Fibroblast of lung (primary cell): ENCODE results near the gene PIK3CB. TPM values are rescaled to one million over a fixed set of nuclear protein-coding genes. Genes with fewer than 3 reads are reported as not detected.

ENCODE experiments used
- DNase-seq, 2 donors: peaks; one replicate each; pipeline versions ENCODE4 v3.0.0 to v3.0.0-alpha.2; 2010; ENCODE audit warnings: low read depth in 2 of 2
- H2AFZ ChIP-seq: 2 replicates; pipeline ENCODE4 v1.5.1; 2012; ENCODE audit warnings: low read length, control low read depth, inconsistent platforms
- H3K27ac ChIP-seq: 2 replicates; pipeline ENCODE4 v1.5.1; 2011; ENCODE audit warnings: low read length, control low read depth; ENCODE audit not compliant: insufficient read depth
- H3K27me3 ChIP-seq: 2 replicates; pipeline ENCODE4 v1.5.1; 2011; ENCODE audit warnings: mild to moderate bottlenecking, low read length; ENCODE audit not compliant: control insufficient read depth, insufficient read depth
- H3K36me3 ChIP-seq: 2 replicates; pipeline ENCODE4 v1.5.1; 2011; ENCODE audit warnings: low read length; ENCODE audit not compliant: control insufficient read depth, insufficient read depth
- H3K4me1 ChIP-seq: 2 replicates; pipeline ENCODE4 v1.5.1; 2011; ENCODE audit warnings: low read length; ENCODE audit not compliant: control insufficient read depth, insufficient read depth; ENCODE audit errors: extremely low read depth
- H3K4me2 ChIP-seq: 2 replicates; pipeline ENCODE4 v1.5.1; 2011; ENCODE audit warnings: low read length, control low read depth; ENCODE audit not compliant: insufficient read depth; ENCODE audit errors: extremely low read depth
- H3K4me3 ChIP-seq, 4 experiments: fragments of 200-600 bp in 1 of 4; sonication (generic) in 1 of 4; replicated peaks in 1 of 4; 2 replicates each; pipeline ENCODE4 v1.5.1; 2011 to 2016; ENCODE audit warnings: low read length in 4 of 4, low read depth in 3 of 4, mild to moderate bottlenecking in 3 of 4, control low read depth in 2 of 4, inconsistent platforms in 1 of 4, mixed read lengths in 1 of 4; ENCODE audit not compliant: insufficient read depth in 1 of 4; ENCODE audit errors: control extremely low read depth in 1 of 4
- H3K79me2 ChIP-seq: 2 replicates; pipeline ENCODE4 v1.5.1; 2012; ENCODE audit warnings: mild to moderate bottlenecking, low read length, inconsistent platforms; ENCODE audit not compliant: control insufficient read depth, insufficient read depth
- H3K9ac ChIP-seq: 2 replicates; pipeline ENCODE4 v1.5.1; 2011; ENCODE audit warnings: mild to moderate bottlenecking, low read length, control low read depth; ENCODE audit not compliant: insufficient read depth
- H3K9me3 ChIP-seq: 2 replicates; pipeline ENCODE4 v1.5.1; 2012; ENCODE audit warnings: low read depth, low read length; ENCODE audit not compliant: control insufficient read depth, insufficient read depth
- H4K20me1 ChIP-seq: 2 replicates; pipeline ENCODE4 v1.5.1; 2011; ENCODE audit warnings: low read length; ENCODE audit not compliant: control insufficient read depth, insufficient read depth; ENCODE audit errors: extremely low read depth
- EZH2 ChIP-seq: IDR thresholded peaks from 2 replicates; pipeline ENCODE4 v1.5.1; 2012; ENCODE audit warnings: low read length, control low read depth, mild to moderate bottlenecking; ENCODE audit errors: missing control alignments
- polyA plus RNA-seq, 2 donors: library from polyadenylated mRNA; depleted of rRNA in 1 of 2; stranded (reverse) in 1 of 2; unstranded in 1 of 2; fragments of >200 nt; gene quantifications; 2 replicates each; pipeline ENCODE4 v1.2.1, GENCODE V29; 2011 to 2012; ENCODE audit warnings: missing spikeins in 1 of 2
- total RNA-seq: library from RNA; depleted of rRNA; stranded (reverse); fragments of >200 nt; gene quantifications from 2 replicates; pipeline ENCODE4 v1.2.1, GENCODE V29; 2014
- TF ChIP-seq, protein P1 (sequence below), 2 donors: IDR thresholded peaks in 1 of 2; conservative IDR thresholded peaks in 1 of 2; 1 replicate in 1 of 2; 2 replicates in 1 of 2; pipeline ENCODE4 v1.5.1; 2011 to 2012; ENCODE audit warnings: low read length in 2 of 2, control low read depth in 1 of 2, inconsistent platforms in 1 of 2, low read depth in 1 of 2, mild to moderate bottlenecking in 1 of 2

PIK3CB gene
- total and polyA plus RNA-seq, 2 donors (not counting 1 experiment from before 2014, with no cell fraction given), result 12.4 to 17.0 TPM

DNA sequence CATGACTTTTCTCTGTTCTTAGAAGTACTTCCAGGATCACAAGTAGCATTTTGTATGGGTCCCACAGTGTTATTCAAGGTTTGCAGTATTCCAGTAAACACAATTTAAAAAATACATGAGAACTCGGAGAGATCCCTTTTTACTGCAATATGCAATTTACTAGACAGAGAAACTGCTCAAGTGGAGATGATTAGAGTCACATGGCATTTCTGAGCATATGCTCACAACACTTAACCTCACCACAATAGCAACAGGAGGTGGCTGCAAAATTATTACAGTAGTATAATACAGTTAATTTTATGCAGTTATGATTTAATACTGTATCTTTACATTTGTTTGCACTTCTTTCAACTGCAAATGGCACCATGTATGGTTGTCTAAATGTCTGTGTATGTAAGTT, 87.5 kb downstream of the PIK3CB start:
- TF ChIP-seq, protein P1, sequence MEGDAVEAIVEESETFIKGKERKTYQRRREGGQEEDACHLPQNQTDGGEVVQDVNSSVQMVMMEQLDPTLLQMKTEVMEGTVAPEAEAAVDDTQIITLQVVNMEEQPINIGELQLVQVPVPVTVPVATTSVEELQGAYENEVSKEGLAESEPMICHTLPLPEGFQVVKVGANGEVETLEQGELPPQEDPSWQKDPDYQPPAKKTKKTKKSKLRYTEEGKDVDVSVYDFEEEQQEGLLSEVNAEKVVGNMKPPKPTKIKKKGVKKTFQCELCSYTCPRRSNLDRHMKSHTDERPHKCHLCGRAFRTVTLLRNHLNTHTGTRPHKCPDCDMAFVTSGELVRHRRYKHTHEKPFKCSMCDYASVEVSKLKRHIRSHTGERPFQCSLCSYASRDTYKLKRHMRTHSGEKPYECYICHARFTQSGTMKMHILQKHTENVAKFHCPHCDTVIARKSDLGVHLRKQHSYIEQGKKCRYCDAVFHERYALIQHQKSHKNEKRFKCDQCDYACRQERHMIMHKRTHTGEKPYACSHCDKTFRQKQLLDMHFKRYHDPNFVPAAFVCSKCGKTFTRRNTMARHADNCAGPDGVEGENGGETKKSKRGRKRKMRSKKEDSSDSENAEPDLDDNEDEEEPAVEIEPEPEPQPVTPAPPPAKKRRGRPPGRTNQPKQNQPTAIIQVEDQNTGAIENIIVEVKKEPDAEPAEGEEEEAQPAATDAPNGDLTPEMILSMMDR (conservative IDR thresholded peaks at IDR 0.05 in 1 of 2, IDR thresholded peaks at IDR 0.05 in 1 of 2; ENCODE audit: low read depth in 1 of 2, low read length in 2 of 2), result no peak
- TF ChIP-seq EZH2, result no peak
- no peak overlapping the region for H3K9ac ChIP-seq

DNA sequence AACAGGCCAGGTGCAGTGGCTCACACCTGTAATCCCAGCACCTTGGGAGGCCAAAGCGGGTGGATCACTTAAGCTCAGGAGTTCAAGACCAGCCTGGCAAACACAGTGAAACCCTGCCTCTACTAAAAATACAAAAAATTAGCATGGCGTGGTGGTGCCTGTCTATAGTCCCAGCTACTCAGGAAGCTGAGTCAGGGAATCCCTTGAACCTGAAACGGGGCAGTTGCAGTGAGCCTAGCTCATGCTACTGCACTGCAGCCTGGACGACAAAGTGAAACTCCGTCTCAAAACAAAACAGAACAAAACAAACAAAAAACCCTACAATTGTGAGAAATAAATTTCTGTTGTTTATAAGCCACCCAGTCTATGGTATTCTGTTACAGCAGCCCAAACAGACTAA, 94.7 kb downstream of the PIK3CB start:
- Histone ChIP-seq H3K79me2 (no peaks in the 10 kb centered on the region), H3K4me2 (no peak overlapping the region), H3K4me3 (no peak overlapping the region), H3K9ac (no peak overlapping the region), H3K4me1 (no peaks in the 10 kb centered on the region), H3K27me3 (no peaks in the 10 kb centered on the region), H3K9me3 (no peaks in the 10 kb centered on the region), H2AFZ (no peak overlapping the region), H3K36me3 (no peaks in the 10 kb centered on the region), H3K27ac (no peak overlapping the region), H4K20me1 (no peaks in the 10 kb centered on the region)
- no peak for TF ChIP-seq EZH2
- TF ChIP-seq, protein P1 (conservative IDR thresholded peaks at IDR 0.05 in 1 of 2, IDR thresholded peaks at IDR 0.05 in 1 of 2; ENCODE audit: low read depth in 1 of 2, low read length in 2 of 2), result no peak
- DNase-seq, result no peak

More for the DNA sequence above, 87.5 kb downstream of the PIK3CB start:
- no peaks in the 10 kb centered on the region for H3K4me1 ChIP-seq
- no peaks in the 10 kb centered on the region for H3K36me3 ChIP-seq
- DNase-seq, result peak in 1 of 2 donors; percentile 37
- no peaks in the 10 kb centered on the region for H4K20me1 ChIP-seq
- no peaks in the 10 kb centered on the region for H3K9me3 ChIP-seq
- H3K27me3 ChIP-seq, result no peaks in the 10 kb centered on the region
- no peaks in the 10 kb centered on the region for H3K79me2 ChIP-seq
- H2AFZ ChIP-seq, result no peak overlapping the region
- no peak overlapping the region for H3K4me2 ChIP-seq
- H3K27ac ChIP-seq, result no peak overlapping the region
- no peak overlapping the region for H3K4me3 ChIP-seq

DNA sequence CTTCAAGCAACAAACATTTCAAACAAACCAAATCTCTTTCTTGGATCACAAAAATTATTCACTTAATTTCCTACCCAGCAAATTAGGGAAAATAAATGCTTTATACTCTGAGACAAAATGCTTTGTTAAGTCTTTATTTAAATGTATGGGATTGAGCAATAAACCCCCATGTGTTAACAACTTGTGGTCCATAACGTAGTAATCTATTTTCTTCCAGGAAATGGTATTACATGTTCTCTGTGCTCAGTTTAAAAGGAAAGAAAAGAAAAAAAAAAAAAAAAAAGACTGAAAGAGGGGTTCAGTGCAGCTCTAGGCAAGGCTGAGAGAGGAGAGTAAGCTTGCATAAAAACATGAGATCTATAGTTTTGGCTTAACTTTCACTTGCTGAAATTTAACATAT, 102.3 kb downstream of the PIK3CB start:
- TF ChIP-seq EZH2, result no peak
- TF ChIP-seq, protein P1 (conservative IDR thresholded peaks at IDR 0.05 in 1 of 2, IDR thresholded peaks at IDR 0.05 in 1 of 2; ENCODE audit: low read depth in 1 of 2, low read length in 2 of 2), result no peak
- no peaks in the 10 kb centered on the region for H3K9me3 ChIP-seq
- no peak overlapping the region for H3K9ac ChIP-seq
- H3K27ac ChIP-seq, result no peak overlapping the region
- DNase-seq, result no peak
- no peaks in the 10 kb centered on the region for H4K20me1 ChIP-seq
- H3K4me1 ChIP-seq, result no peaks in the 10 kb centered on the region
- H3K4me2 ChIP-seq, result no peak overlapping the region
- H3K79me2 ChIP-seq, result no peaks in the 10 kb centered on the region
- no peak overlapping the region for H3K4me3 ChIP-seq
- no peaks in the 10 kb centered on the region for H3K27me3 ChIP-seq
- H2AFZ ChIP-seq, result no peak overlapping the region
- H3K36me3 ChIP-seq, result no peaks in the 10 kb centered on the region
